H1 (cell line): ENCODE measurements around the gene PLSCR1. TPM values are rescaled to one million over a fixed set of nuclear protein-coding genes. Genes with fewer than 3 reads are reported as not detected.

Source experiments
- CTCF ChIA-PET: fragments of 300-600 bp; sonication (Branson Sonifier 250); formaldehyde crosslinking; loops from one replicate; lab custom pipeline; 2021; ENCODE audit not compliant: partially characterized antibody; lab: Charles Lee
- POLR2A ChIA-PET: fragments of 300-600 bp; sonication (Branson Sonifier 250); formaldehyde crosslinking; loops from one replicate; lab custom pipeline; 2021; ENCODE audit warnings: inconsistent platforms; ENCODE audit not compliant: partially characterized antibody; lab: Charles Lee
- DNase-seq, 2 experiments: peaks; one replicate each; pipeline versions ENCODE4 v3.0.0 to v3.0.0-alpha.2; 2010 to 2022; ENCODE audit warnings: low spot score in 2 of 2, low read depth in 1 of 2, mixed read lengths in 1 of 2
- FAIRE-seq: peaks from 2 replicates; lab custom pipeline; 2011; peaks lifted over from hg19 to GRCh38; lab: Jason Lieb, UNC
- H2AFZ ChIP-seq: 2 replicates; pipeline ENCODE4 v1.8.1; 2012; ENCODE audit warnings: low read length, inconsistent platforms
- H2AK5ac ChIP-seq: 2 replicates; pipeline ENCODE4 v1.6.1; 2013; ENCODE audit warnings: low read depth, low read length
- H2BK120ac ChIP-seq: replicated peaks from 2 replicates; pipeline ENCODE3; 2013; ENCODE audit warnings: low read depth, low read length, inconsistent platforms
- H2BK12ac ChIP-seq: 2 replicates; pipeline ENCODE4 v1.6.1; 2013; ENCODE audit warnings: low read depth, low read length
- H2BK15ac ChIP-seq: 2 replicates; pipeline ENCODE4 v1.6.1; 2013; ENCODE audit warnings: low read length
- H2BK20ac ChIP-seq: 2 replicates; pipeline ENCODE4 v1.6.1; 2013; ENCODE audit warnings: low read length
- H2BK5ac ChIP-seq: 2 replicates; pipeline ENCODE4 v1.6.1; 2013; ENCODE audit warnings: low read depth, low read length
- H3K14ac ChIP-seq: 2 replicates; pipeline ENCODE4 v1.6.1; 2013; ENCODE audit warnings: inconsistent platforms; ENCODE audit not compliant: insufficient read length
- H3K18ac ChIP-seq: 2 replicates; pipeline ENCODE4 v1.6.1; 2013; ENCODE audit warnings: low read length; ENCODE audit errors: extremely low read depth
- H3K23ac ChIP-seq: 2 replicates; pipeline ENCODE4 v1.6.1; 2013; ENCODE audit warnings: inconsistent platforms; ENCODE audit not compliant: insufficient read length
- H3K23me2 ChIP-seq: 2 replicates; pipeline ENCODE4 v1.6.1; 2013; ENCODE audit warnings: low read depth, low read length
- H3K27ac ChIP-seq: 2 replicates; pipeline ENCODE4 v1.6.1; 2011; ENCODE audit warnings: low read depth, low read length, inconsistent platforms
- H3K27me3 ChIP-seq, 4 experiments: replicated peaks in 1 of 4; 1 replicate in 1 of 4; 2 replicates in 3 of 4; pipeline versions ENCODE4 v1.6.1 to v1.8.1; 2011 to 2013; ENCODE audit warnings: low read length in 3 of 4, mild to moderate bottlenecking in 3 of 4, inconsistent platforms in 2 of 4, mixed read lengths in 2 of 4, moderate library complexity in 1 of 4; ENCODE audit not compliant: control insufficient read depth in 3 of 4, insufficient read depth in 3 of 4; ENCODE audit errors: extremely low read depth in 1 of 4
- H3K36me3 ChIP-seq, 4 experiments: 2 replicates each; pipeline versions ENCODE4 v1.6.1 to v1.8.1; 2011 to 2013; ENCODE audit warnings: mild to moderate bottlenecking in 4 of 4, low read length in 3 of 4, moderate library complexity in 2 of 4, control low read depth in 1 of 4, inconsistent platforms in 1 of 4; ENCODE audit not compliant: insufficient read depth in 4 of 4, control insufficient read depth in 2 of 4
- H3K4ac ChIP-seq: replicated peaks from 2 replicates; pipeline ENCODE3; 2013; ENCODE audit warnings: low read length, low read depth, mixed read lengths, inconsistent platforms; ENCODE audit not compliant: insufficient read length
- H3K4me1 ChIP-seq, 4 experiments: replicated peaks in 1 of 4; 1 replicate in 1 of 4; 2 replicates in 3 of 4; pipeline versions ENCODE4 v1.6.1 to v1.8.1; 2011 to 2013; ENCODE audit warnings: low read length in 3 of 4, inconsistent platforms in 2 of 4, mixed read lengths in 1 of 4; ENCODE audit not compliant: insufficient read depth in 4 of 4, control insufficient read depth in 3 of 4
- H3K4me2 ChIP-seq, 2 experiments: 2 replicates each; pipeline versions ENCODE4 v1.6.1 to v1.8.1; 2011 to 2013; ENCODE audit warnings: low read depth in 2 of 2, low read length in 2 of 2, control low read depth in 1 of 2, inconsistent platforms in 1 of 2, mild to moderate bottlenecking in 1 of 2; ENCODE audit not compliant: insufficient read depth in 1 of 2
- H3K4me3 ChIP-seq, 4 experiments: fragments of 200-600, 300-600 bp in 1 of 4; sonication (generic), shearing (Covaris generic), sonication (Bioruptor Twin) in 1 of 4; 2 replicates each; pipeline versions ENCODE4 v1.5.1 to v1.8.1; 2011 to 2016; ENCODE audit warnings: low read length in 4 of 4, low read depth in 3 of 4, control low read depth in 2 of 4, inconsistent platforms in 2 of 4, mild to moderate bottlenecking in 2 of 4, mixed read lengths in 1 of 4, moderate library complexity in 1 of 4; ENCODE audit not compliant: insufficient read depth in 2 of 4; ENCODE audit errors: extremely low read depth in 1 of 4
- H3K56ac ChIP-seq: replicated peaks from 2 replicates; pipeline ENCODE3; 2013; ENCODE audit warnings: low read depth, mild to moderate bottlenecking, mixed read lengths, low read length, inconsistent platforms; ENCODE audit not compliant: insufficient read length
- H3K79me1 ChIP-seq: 2 replicates; pipeline ENCODE4 v1.6.1; 2013; ENCODE audit warnings: low read depth, low read length, control low read depth
- H3K79me2 ChIP-seq, 2 experiments: 2 replicates each; pipeline versions ENCODE4 v1.6.1 to v1.8.1; 2012 to 2013; ENCODE audit warnings: low read length in 2 of 2, mild to moderate bottlenecking in 2 of 2, inconsistent platforms in 1 of 2; ENCODE audit not compliant: insufficient read depth in 2 of 2, control insufficient read depth in 1 of 2
- H3K9ac ChIP-seq, 4 experiments: replicated peaks in 1 of 4; 1 replicate in 1 of 4; 2 replicates in 3 of 4; pipeline versions ENCODE4 v1.6.1 to v1.8.1; 2011 to 2013; ENCODE audit warnings: low read depth in 3 of 4, low read length in 3 of 4, control low read depth in 2 of 4, mild to moderate bottlenecking in 2 of 4, moderate library complexity in 2 of 4, inconsistent platforms in 1 of 4; ENCODE audit errors: extremely low read depth in 1 of 4
- H3K9me3 ChIP-seq, 2 experiments: 2 replicates each; pipeline versions ENCODE4 v1.6.1 to v1.8.1; 2012 to 2013; ENCODE audit warnings: mild to moderate bottlenecking in 2 of 2, moderate library complexity in 2 of 2, control low read depth in 1 of 2, inconsistent platforms in 1 of 2, low read depth in 1 of 2, low read length in 1 of 2, mixed read lengths in 1 of 2; ENCODE audit not compliant: insufficient read depth in 2 of 2
- H4K20me1 ChIP-seq, 2 experiments: replicated peaks in 1 of 2; 2 replicates each; pipeline versions ENCODE3 to v1.8.1; 2011 to 2013; ENCODE audit warnings: inconsistent platforms in 2 of 2, low read length in 2 of 2, mild to moderate bottlenecking in 1 of 2; ENCODE audit not compliant: insufficient read depth in 2 of 2, control insufficient read depth in 1 of 2
- H4K5ac ChIP-seq: 2 replicates; pipeline ENCODE4 v1.6.1; 2013; ENCODE audit warnings: low read length, low read depth, mixed read lengths, inconsistent platforms; ENCODE audit not compliant: insufficient read length
- H4K8ac ChIP-seq: 2 replicates; pipeline ENCODE4 v1.8.0; 2013; ENCODE audit warnings: mild to moderate bottlenecking, moderate library complexity, low read length, inconsistent platforms; ENCODE audit not compliant: insufficient read depth; ENCODE audit errors: extremely low read depth
- H4K91ac ChIP-seq: replicated peaks from 2 replicates; pipeline ENCODE3; 2013; ENCODE audit warnings: low read length, mixed read lengths, inconsistent platforms; ENCODE audit not compliant: insufficient read length
- WGBS, 2 experiments: shearing (Covaris generic) in 1 of 2; methylation state at CpG; one replicate each; pipeline versions ENCODE4 v1.1.6 to v1.1.7; 2013 to 2015; ENCODE audit warnings: low lambda C conversion rate in 2 of 2, mixed read lengths in 2 of 2, inconsistent platforms in 1 of 2, low coverage in 1 of 2, missing lambda C conversion rate in 1 of 2; ENCODE audit not compliant: insufficient replicate concordance in 2 of 2, insufficient coverage in 1 of 2, insufficient read length in 1 of 2; ENCODE audit errors: extremely low coverage in 1 of 2, missing lambda C conversion rate in 1 of 2; 5-methylcytosine and 5-hydroxymethylcytosine counted together
- polyA plus RNA-seq, 7 experiments: library from polyadenylated mRNA; depleted of rRNA in 3 of 7; stranded (reverse) in 5 of 7; unstranded in 2 of 7; fragments of >200 nt in 5 of 7; fragments of 200-250 nt in 2 of 7; gene quantifications; 1 replicate in 5 of 7; 2 replicates in 1 of 7; 4 replicates in 1 of 7; pipeline versions ENCODE4 v1.2.1 to v1.2.3, GENCODE V29; 2011 to 2013; ENCODE audit warnings: missing spikeins in 2 of 7, mixed read lengths in 2 of 7
- total RNA-seq: library from RNA; stranded (reverse); fragmentation: NEBNext Ultra II Directional; extraction: Animal tissue kit (Norgen Biotek cat#: 25700); gene quantifications from 2 replicates; pipeline ENCODE4 v1.2.1, GENCODE V29; 2021

Gene PLSCR1
- total and polyA plus RNA-seq, 2 of the 8 experiments (the other 6 are each of a cell fraction or from before 2014, with no cell fraction given): 32.2 to 48.5 TPM

GRCh38 chr3:146498002-146498736 is 46.2 kb downstream of the PLSCR1 start:
- no peak for FAIRE-seq
- Histone ChIP-seq H3K14ac (no peak overlapping the region), H3K23me2 (no peaks in the 10 kb centered on the region), H3K4me3 (no peak overlapping the region), H3K79me2 (no peaks in the 10 kb centered on the region), H3K4me1 (no peaks in the 10 kb centered on the region), H4K8ac (no peak overlapping the region), H3K4me2 (no peak overlapping the region), H2AK5ac (no peak overlapping the region), H3K79me1 (no peaks in the 10 kb centered on the region), H2AFZ (peak overlapping the region; percentile 39; the same call in 1 of the 2 replicates), H3K4ac (no peak overlapping the region), H3K56ac (no peak overlapping the region), H3K36me3 (no peaks in the 10 kb centered on the region), H3K9ac (no peak overlapping the region), H3K18ac (no peak overlapping the region), H2BK120ac (no peak overlapping the region), H2BK20ac (no peak overlapping the region), H2BK15ac (no peak overlapping the region), H3K9me3 (peaks cover 0 to 8% of the 10 kb centered on the region in 2 experiments; a peak in 1 of 4 replicates), H4K91ac (no peak overlapping the region), H2BK12ac (no peak overlapping the region), H4K5ac (no peak overlapping the region), H2BK5ac (no peak overlapping the region), H3K23ac (no peak overlapping the region), H3K27ac (peak overlapping the region; percentile 0; the same call in 1 of the 2 replicates), H4K20me1 (no peaks in the 10 kb centered on the region), H3K27me3 (peaks cover 0 to 1% (median 0%) of the 10 kb centered on the region in 4 experiments; a peak in 1 of 7 replicates)
- 94% methylated on average over 13 of the region's 13 CpGs; no CpG with 5 or more reads in 1 of the 2 experiments for WGBS, 2 experiments
- DNase-seq: no peak
- ChIA-PET CTCF (interaction anchor here (0.9 kb wide), 1 partner anchor 309 kb away, joined by 3 read pairs; no protein-coding TSS in a partner anchor), POLR2A (no interaction called here)
